Breast epithelium (tissue), 4 donors: ENCODE results near the gene MAGEB2. TPM values are rescaled to one million over a fixed set of nuclear protein-coding genes. Genes with fewer than 3 reads are reported as not detected.

Experiments used
- DNase-seq, 2 donors: peaks; one replicate each; pipeline ENCODE4 v3.0.0-alpha.2; 2019; ENCODE audit warnings: low spot score in 2 of 2
- H3K27ac ChIP-seq, 2 donors: fragments of 200-600 bp; sonication (generic) in 1 of 2; one replicate each; pipeline ENCODE4 v1.5.1; 2016 to 2019; ENCODE audit warnings: mild to moderate bottlenecking in 1 of 2
- H3K27me3 ChIP-seq, 2 donors: fragments of 200-600 bp; sonication (generic) in 1 of 2; one replicate each; pipeline versions ENCODE4 v1.5.1 to v1.6.0; 2017 to 2019; ENCODE audit warnings: control low read depth in 1 of 2, mild to moderate bottlenecking in 1 of 2
- H3K36me3 ChIP-seq: fragments of 200-600 bp; one replicate; pipeline ENCODE4 v1.5.1; 2019
- H3K4me1 ChIP-seq, 2 donors: fragments of 200-600 bp; sonication (generic); one replicate each; pipeline ENCODE4 v1.5.1; 2016 to 2019; ENCODE audit warnings: control low read depth in 1 of 2
- H3K4me3 ChIP-seq, 3 donors: fragments of 200-600 bp; sonication (generic); 1 replicate in 2 of 3; 2 replicates in 1 of 3; pipeline ENCODE4 v1.5.1; 2016 to 2019; ENCODE audit warnings: mild to moderate bottlenecking in 3 of 3, moderate library complexity in 2 of 3
- H3K9me3 ChIP-seq, 2 donors: fragments of 200-600 bp; sonication (generic) in 1 of 2; one replicate each; pipeline ENCODE4 v1.5.1; 2016 to 2019; ENCODE audit warnings: control low read depth in 1 of 2
- POLR2A ChIP-seq: fragments of 450-650 bp; IDR thresholded peaks from one replicate; pipeline ENCODE4 v1.6.1; 2016; ENCODE audit warnings: antibody characterized with exemption, mild to moderate bottlenecking, moderate library complexity
- POLR2AphosphoS5 ChIP-seq, 3 donors: sonication (generic); formaldehyde crosslinking; IDR thresholded peaks; one replicate each; pipeline ENCODE4 v1.6.1; 2017; ENCODE audit warnings: antibody characterized with exemption in 3 of 3
- intact Hi-C: fragments of 100-400 bp; cut with DNase I; formaldehyde crosslinking; loops from one replicate; pipeline ENCODE4 v1.15.1; 2023; ENCODE audit warnings: low total_unique reads
- total RNA-seq, 3 donors: library from RNA; depleted of rRNA; stranded (reverse); fragments of >200 nt; gene quantifications; one replicate each; pipeline ENCODE4 v1.1.0, GENCODE V29; 2016
- TF ChIP-seq, protein P1 (sequence below), 3 donors: fragments of 450-650 bp; IDR thresholded peaks; one replicate each; pipeline ENCODE4 v1.5.1; 2016 to 2017; ENCODE audit warnings: antibody characterized with exemption in 3 of 3, mild to moderate bottlenecking in 3 of 3, moderate library complexity in 3 of 3

The MAGEB2 gene
- total RNA-seq, 3 donors from 2014 or later = not detected

DNA sequence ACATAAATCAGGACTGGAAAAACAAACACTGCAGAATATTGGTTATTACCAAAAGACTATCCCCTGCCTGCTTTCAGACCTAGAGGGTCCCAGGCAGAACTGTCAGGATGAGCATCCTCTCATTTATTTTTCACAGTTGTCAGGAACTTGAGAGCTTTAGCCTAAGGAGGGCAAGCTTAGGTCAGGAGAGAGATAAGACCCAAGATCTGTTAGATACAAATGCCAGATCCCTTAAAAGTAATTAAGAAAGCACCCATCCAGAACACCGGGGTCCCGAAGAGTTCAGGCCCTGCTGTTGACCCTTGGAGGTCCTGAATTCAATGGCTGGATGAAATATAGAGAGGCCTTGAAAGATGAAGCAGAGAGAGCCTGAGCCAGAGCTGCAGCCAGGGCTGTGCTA lies 9.2 kb downstream of the MAGEB2 start:
- no peak for DNase-seq
- H3K4me1 ChIP-seq = no peaks in the 10 kb centered on the region
- TF ChIP-seq POLR2A (no peak), POLR2AphosphoS5 (IDR thresholded peaks at IDR 0.05) (no peak)
- TF ChIP-seq, protein P1, sequence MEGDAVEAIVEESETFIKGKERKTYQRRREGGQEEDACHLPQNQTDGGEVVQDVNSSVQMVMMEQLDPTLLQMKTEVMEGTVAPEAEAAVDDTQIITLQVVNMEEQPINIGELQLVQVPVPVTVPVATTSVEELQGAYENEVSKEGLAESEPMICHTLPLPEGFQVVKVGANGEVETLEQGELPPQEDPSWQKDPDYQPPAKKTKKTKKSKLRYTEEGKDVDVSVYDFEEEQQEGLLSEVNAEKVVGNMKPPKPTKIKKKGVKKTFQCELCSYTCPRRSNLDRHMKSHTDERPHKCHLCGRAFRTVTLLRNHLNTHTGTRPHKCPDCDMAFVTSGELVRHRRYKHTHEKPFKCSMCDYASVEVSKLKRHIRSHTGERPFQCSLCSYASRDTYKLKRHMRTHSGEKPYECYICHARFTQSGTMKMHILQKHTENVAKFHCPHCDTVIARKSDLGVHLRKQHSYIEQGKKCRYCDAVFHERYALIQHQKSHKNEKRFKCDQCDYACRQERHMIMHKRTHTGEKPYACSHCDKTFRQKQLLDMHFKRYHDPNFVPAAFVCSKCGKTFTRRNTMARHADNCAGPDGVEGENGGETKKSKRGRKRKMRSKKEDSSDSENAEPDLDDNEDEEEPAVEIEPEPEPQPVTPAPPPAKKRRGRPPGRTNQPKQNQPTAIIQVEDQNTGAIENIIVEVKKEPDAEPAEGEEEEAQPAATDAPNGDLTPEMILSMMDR (IDR thresholded peaks at IDR 0.05) = no peak
- no peaks in the 10 kb centered on the region for H3K36me3 ChIP-seq
- intact Hi-C loops = no loop called here
- H3K27ac ChIP-seq = no peak overlapping the region
- H3K9me3 ChIP-seq = no peaks in the 10 kb centered on the region
- no peak overlapping the region for H3K4me3 ChIP-seq
- peaks cover 0 to 9% of the 10 kb centered on the region in 2 donors for H3K27me3 ChIP-seq

DNA sequence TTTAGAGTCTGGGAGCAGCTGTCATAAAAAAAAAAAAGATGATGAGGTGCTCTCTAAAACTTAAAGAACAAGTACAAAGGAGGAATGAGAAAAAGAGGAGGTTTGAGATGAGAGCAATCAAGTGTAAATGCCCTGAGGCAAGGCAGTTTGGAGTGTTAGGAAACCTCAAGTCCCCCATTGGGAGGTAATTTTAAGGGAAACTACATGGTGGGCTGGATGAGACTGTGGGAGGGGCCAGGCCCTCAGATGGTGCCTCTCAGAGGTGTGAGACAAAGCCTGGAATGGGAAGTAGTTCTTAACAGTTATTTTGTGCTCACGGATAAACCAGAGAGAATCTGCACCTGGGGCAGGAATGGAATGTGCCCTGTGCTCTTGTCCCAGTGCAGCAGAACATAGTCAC lies 13.2 kb downstream of the MAGEB2 start:
- no peak for DNase-seq
- H3K27me3 ChIP-seq = peaks cover 0 to 4% of the 10 kb centered on the region in 2 donors
- H3K4me1 ChIP-seq = no peaks in the 10 kb centered on the region
- intact Hi-C loops = loop anchor here (5.0 kb wide), 1 partner anchor 91 kb away; no protein-coding TSS in a partner anchor
- no peaks in the 10 kb centered on the region for H3K36me3 ChIP-seq
- H3K9me3 ChIP-seq = no peaks in the 10 kb centered on the region
- H3K4me3 ChIP-seq = no peak overlapping the region
- TF ChIP-seq POLR2AphosphoS5 (IDR thresholded peaks at IDR 0.05) (no peak), POLR2A (no peak)
- TF ChIP-seq, protein P1 (IDR thresholded peaks at IDR 0.05) = no peak
- H3K27ac ChIP-seq = no peak overlapping the region

DNA sequence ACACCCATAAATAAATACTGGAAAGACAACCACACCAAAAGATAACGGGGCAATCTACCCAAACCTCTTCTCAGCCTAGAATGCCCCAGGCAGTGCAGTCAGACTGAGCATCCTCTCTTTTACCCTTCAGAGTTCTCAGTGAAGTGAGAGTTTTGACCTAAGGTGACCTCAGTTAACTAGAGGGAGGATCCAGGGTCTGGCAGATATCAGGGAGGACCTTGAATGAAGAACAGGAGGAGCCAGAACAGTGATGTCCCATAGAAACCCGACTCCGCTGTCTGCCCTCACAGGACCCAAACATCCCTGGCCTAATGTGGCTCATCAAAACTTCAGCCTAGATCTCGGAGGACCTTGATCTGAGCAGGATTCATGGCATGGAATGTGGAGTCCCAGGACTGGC lies 15.0 kb downstream of the MAGEB2 start, which contains the start of gene MAGEB3:
MAGEB3 (plus strand) TSS at position 263 of the 400 bp plus-strand sequence. CDS start 5,268 bp downstream, outside the sequence.
- Histone ChIP-seq H3K4me3 (no peak within 1 kb of the TSS), H3K9me3 (no peaks in the 10 kb centered on the region), H3K27me3 (peaks cover 0 to 16% of the 10 kb centered on the region in 2 donors), H3K27ac (no peak within 1 kb of the TSS), H3K36me3 (no peaks in the 10 kb centered on the region), H3K4me1 (no peaks in the 10 kb centered on the region)
- intact Hi-C loops = no loop called here
- no peak for DNase-seq
- TF ChIP-seq POLR2A = no peak
- TF ChIP-seq, protein P1 (IDR thresholded peaks at IDR 0.05) = no peak
- TF ChIP-seq POLR2AphosphoS5 (IDR thresholded peaks at IDR 0.05) = no peak

DNA sequence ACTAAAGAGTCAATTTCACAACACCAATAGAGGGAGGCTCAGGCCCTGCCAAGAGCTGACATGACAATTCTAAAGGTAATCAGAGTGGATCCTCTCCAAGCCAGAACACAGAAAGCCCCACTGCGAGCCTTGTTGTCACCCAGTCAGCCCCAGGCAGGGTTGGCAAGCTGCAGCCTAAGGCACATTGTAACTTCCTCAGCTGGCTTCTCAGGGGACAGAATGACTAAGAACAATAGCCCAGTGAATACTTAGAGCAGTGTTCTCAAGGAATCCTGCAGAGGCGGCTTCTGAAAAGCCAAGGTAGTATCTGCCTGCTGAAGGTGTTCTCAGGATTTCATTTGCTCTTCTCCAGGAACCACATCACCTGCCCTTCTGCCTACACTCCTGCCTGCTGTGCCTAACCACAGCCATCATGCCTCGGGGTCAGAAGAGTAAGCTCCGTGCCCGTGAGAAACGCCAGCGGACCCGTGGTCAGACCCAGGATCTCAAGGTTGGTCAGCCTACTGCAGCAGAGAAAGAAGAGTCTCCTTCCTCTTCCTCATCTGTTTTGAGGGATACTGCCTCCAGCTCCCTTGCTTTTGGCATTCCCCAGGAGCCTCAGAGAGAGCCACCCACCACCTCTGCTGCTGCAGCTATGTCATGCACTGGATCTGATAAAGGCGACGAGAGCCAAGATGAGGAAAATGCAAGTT lies 26.5 kb downstream of the MAGEB2 start, which contains the start of gene MAGEB4:
MAGEB4 (plus strand) TSS at position 277 of the 692 bp plus-strand sequence; CDS start at position 413, 136 bp downstream.
- H3K9me3 ChIP-seq = no peaks in the 10 kb centered on the region
- no peak within 1 kb of the TSS for H3K27ac ChIP-seq
- TF ChIP-seq, protein P1 (IDR thresholded peaks at IDR 0.05) = no peak
- TF ChIP-seq POLR2A (no peak), POLR2AphosphoS5 (IDR thresholded peaks at IDR 0.05) (no peak)
- DNase-seq = no peak
- H3K4me3 ChIP-seq = no peak within 1 kb of the TSS
- no peaks in the 10 kb centered on the region for H3K36me3 ChIP-seq
- H3K27me3 ChIP-seq = peaks cover 0 to 14% of the 10 kb centered on the region in 2 donors
- no peaks in the 10 kb centered on the region for H3K4me1 ChIP-seq
- intact Hi-C loops = no loop called here

DNA sequence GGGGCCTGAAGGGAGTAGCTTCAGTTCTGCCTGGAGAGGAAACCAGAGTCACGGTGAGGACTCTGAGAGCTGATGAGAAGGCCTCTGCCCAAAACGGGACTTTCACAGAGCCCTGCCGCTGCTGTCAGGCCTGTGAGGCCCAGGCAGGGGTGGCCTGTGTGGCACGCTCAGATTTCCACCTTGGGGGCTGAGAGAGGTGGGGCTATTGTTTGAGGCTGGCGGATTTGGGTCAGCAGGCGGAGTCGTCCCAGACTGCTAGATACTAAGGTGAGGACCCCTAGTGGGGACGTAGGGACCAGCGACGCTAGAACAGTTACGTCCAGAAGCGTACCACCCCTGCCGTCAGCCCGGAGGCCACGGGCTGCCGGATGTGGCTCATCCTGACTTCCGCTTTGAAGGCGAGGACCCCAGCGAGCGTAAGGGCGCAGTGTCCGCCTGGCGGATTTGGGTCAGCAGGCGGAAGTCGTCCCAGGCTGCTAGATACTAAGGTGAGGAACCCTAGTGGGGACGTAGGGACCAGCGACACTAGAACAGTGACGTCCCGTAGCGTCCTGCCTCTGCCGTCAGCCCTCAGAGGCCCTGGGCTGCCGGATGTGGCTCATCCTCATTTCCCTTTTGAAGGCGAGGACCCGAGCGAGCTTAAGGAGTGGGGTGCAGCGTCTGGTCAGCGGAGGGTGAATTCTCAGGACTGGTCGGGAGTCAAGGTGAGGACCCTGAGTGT lies 31.6 kb downstream of the MAGEB2 start, which contains the start of gene MAGEB1:
MAGEB1 (plus strand) TSS at position 378 of the 721 bp plus-strand sequence. CDS start 3,348 bp downstream, outside the sequence.
- Histone ChIP-seq H3K4me1 (no peaks in the 10 kb centered on the region), H3K27ac (no peak within 1 kb of the TSS), H3K9me3 (no peaks in the 10 kb centered on the region), H3K4me3 (no peak within 1 kb of the TSS), H3K27me3 (peaks cover 0 to 4% of the 10 kb centered on the region in 2 donors), H3K36me3 (no peaks in the 10 kb centered on the region)
- DNase-seq = no peak
- TF ChIP-seq, protein P1 (IDR thresholded peaks at IDR 0.05) = no peak
- TF ChIP-seq POLR2AphosphoS5 (IDR thresholded peaks at IDR 0.05) (no peak), POLR2A (no peak)
- intact Hi-C loops = no loop called here
